Dedifferentiated amniotic fluid mesenchymal stem cell (primary cell): ENCODE measurements around the gene RADIL.
A peak's percentile ranks its signal among the peaks of the same experiment; 100 is the strongest.

Experiments used
- DNase-seq: peaks from one replicate; pipeline ENCODE4 v3.0.0-alpha.2; 2016; ENCODE audit errors: extremely low spot score

Gene RADIL

DNA sequence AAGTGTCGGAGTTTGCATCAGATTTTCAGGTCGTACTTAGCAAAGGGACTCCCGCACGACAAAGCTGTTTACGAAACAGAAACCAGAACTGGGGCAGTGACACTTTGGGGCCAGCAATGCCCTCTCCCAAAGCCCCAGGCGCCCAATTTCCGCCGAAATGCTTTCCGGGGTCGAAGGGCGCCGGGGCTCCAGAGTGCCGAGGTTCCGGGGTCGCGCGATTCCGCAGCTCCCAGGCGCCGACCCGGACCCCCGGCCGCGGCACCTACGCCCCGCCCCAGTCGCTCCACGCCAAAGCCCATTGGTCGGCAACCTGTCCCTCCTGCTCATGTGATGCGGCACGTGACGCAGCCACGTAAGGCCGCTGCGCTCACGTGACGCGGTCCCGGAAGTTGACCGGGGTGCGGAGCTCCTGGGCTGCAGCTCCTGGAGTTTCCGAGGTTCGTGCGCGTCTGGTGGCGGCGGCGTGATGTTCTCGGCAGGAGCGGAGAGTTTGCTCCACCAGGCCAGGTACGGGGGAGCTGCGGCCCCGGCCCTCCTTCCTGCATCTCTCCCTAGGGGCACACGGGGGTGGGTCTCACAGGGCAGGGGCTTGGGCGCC, 108.2 kb downstream of the RADIL start, which contains the start of gene AP5Z1:
Gene AP5Z1, plus strand, starts transcription at position 374 of the 598 bp plus-strand sequence. Its CDS starts 93 bp downstream, at position 467.
- peak; percentile 90 for DNase-seq

DNA sequence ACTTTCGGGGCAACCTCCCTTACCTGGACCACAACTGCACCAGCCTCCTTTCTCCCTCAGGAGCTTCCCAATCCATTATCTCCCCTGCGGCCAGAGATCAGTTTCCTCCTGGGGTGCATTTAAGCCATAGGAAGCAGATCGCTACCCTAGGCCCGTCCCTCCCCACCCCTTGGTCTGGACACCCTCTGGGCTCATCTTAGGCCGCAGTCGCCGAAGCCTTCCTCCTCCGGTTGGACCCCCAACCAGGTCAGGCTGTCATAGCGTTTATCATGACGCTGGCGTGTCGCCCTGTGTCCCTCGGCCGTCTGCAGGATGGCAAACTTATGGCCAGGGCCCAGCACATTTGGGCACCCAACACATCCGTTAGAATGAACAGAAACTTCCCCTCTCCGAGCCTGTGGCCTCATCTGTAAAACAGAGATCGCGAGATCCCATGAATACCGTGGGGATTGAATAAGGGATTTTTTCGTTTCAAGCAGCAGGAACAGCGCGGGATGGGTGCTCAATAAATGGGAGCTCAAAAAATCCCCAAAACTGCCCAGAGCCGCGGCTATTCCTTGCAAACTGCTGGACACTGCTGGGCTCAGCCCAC, 108.8 kb downstream of the RADIL start:
- peak; percentile 47 for DNase-seq

DNA sequence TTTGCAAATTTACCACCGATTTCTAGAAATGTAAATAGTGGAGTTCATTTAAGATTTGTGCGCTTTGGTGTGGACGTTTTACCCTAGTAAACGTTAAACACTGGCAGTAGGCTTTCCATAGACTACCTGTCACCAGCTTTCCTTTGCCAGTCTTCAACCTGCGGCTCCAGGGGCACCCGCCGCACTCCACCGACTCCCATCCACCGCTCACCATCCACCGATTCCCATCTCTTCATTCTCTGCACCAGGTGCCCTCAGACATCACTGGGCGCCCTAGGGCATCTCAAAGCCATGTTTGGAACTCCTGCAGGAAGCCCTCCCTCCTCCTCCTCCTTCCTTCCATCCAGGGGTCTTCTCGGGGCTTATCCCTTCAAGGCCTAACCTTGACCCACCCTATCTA, 109.5 kb downstream of the RADIL start:
- DNase-seq = no peak

DNA sequence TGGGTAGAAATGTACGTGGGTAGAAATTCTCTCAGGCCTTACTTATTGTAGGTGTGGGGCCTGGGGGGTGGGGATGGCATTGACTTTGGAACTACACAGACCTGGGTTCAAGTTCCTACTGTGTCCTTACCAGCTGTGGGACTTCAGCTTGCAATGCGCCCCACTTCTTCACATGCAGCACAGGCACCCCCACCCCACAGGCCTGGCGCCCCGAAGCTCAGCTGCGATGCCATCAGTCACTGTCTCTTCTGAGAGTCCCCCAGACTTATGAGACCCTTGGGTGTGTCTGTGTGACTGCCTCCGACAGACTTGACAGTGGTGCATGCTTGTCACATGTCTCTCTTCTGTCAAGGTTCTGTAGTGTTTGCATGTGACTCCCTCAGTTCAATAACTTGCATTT, 111.2 kb downstream of the RADIL start:
- DNase-seq = no peak

DNA sequence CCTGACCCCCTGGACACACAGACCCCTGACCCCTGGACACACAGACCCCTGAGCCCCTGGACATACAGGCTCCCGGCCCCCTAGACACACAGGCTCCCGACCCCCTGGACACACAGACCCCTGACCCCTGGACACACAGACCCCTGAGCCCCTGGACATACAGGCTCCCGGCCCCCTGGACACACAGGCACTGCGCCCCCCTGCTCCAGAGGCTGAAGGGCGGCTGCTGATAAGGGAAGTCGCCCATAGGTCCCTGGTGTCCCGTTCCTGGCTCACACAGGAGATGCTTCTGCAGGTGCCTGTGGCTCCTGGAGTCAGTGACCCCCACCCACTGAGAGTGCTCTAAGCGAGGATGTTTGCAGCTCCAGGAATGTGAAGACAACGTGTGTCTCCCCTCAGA, 111.8 kb downstream of the RADIL start:
- no peak for DNase-seq

DNA sequence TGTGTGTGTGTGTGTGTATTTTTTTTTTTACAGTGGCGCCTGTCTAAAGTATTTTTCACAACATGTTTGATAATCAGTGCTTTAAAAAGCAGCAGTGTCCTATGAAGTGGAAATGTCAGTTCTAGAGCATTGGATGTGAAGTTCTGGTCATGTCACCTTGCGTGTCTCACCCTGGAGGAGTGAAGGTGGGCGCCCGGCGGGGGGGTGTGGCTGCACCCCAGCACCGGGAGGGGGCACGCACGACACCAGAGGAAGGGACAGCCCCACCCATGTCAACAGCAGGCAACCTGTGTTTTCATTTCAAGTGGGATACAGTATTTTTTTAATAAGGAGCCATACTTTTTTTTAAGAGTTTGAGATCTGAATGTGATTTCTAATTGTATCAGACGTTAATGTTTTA, 112.6 kb downstream of the RADIL start:
- no peak for DNase-seq

DNA sequence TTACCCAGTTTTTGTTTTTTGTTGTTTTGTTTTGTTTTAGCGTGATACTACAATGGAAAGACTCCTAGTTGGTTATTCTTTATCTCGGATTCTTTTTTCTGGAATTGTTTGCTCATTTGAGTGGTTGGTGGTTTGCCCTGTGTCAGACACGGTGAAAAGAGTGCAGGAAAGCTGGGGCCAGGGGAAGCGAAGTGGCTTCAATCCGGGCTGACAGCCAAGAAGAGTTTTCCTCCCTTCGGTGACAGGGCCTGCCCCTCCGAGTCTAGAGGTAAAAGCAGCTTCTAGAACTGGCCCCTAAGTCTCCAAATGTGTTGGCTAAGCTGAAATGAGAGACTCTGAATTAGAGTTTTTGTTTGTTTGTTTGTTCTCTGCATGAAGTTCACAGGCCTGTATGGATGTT, 113.8 kb downstream of the RADIL start:
- DNase-seq = no peak

DNA sequence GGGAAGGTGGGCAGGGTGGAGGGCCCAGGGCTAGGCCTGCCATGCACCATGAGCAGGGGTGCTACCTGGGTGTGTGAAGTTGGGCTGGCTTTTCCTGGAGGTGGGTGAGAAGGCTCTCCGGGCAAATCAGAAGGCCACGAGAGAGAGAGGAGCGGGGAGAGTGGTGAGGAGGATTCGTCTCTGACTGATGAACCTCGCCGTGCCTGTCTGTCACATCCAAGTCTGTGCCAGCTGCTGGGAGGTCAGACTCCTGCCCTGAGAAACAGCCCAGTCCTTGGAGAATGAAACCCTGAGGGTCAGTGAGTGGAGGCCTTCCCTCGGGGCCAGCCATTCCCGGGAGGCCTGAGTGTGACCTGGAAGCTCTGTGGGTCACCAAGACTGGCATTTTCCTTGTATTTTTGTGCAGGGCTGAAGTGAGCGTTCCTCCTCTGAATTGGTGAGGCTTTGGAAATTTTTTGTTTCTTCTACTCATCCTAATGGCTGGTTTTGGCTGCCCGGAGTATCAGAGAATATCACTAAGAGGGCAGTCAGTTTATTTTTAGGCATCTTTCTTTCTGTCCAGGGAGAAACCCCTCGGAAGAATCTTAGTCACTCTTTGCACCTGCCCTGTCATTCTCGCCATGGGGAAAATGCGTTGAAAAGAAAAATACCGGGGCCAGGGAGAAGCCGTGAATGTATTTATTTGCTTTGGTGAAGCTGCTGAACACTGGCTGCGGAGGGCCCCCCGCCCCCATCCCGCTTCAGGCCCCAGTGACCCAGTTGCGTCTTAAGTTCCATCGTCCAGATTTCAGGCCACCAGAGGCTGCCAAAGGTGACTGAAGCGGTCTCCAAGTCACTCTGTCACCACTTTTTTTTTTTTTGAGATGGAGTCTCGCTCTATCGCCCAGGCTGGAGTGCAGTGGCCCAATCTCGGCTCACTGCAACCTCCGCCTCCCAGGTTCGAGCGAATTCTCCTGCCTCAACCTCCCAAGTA, 114.6 kb downstream of the RADIL start:
- no peak for DNase-seq

DNA sequence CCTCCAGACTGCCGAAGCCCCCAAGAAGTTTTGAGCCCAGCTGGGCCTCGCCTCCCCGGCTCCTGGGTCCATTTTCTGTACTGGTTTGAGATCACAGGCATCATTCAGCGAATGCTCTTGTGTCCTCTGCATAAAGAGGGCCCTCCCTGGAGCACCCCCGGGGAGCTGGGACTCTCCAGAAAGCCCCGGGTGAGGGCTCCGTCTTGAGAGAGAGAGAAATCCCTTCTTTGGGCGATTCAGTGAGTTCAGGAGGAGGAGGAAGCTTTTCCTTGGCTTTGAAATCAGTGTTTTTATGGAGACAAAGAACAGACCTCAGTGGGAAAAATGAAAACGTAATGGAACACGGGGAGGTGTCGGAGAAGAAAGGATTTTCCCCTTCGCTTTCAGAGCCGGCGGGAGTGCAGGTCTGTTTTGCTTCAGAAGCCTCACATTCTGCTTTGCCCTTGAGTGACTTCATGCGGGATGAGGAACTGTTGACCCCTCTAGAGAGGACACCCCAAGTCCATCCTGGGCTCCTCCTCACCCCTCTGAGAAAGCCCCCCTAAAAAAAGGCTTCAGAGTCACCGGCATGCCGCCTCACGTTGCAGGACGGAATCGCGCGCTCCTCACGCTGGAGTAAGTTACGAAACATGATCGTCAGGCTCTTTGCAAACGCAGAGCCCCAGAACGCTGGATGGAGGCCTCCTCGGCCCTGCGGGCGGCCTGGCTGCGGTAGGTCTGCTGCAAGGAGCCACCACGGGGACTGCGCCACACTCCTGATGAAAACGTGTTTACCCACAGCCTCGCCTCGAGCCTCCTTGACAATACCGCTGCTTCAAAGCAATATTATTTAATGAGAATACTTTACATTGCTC, 116.6 kb downstream of the RADIL start:
- no peak for DNase-seq

DNA sequence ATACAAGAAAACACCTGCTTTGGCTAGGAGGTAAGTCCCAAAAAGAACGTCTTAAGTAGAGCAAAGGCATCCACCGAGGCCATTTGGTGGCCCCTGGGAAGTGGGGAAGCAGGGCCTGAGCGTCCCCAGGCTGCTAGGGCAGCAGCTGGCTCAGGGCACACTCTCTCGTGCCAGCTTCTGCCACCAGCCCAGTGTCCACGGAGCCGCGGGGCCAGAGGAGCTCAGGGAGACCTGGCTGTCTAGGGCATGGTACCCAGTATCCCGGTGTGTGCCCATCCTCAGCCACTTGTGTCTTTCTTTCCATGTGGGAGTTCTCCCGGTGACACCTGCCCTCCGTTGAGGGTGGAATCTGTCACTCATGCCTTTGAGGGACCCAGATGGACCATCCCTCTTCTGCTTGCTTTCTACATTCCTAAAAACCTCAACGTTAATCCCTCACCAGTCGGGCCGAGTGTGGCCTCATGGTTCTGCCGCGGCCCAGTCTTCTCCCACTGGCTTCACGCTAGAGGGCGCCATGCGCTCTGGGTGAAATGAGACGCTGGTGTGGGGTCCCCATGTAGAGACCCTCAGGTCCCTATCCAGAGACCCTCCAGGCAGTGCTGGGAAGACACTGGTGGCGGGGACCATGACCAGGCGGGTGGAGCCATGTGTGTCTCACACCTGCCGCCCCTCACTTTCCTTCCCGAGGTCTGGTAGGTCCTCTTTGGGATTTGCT, 117.6 kb downstream of the RADIL start:
- no peak for DNase-seq

DNA sequence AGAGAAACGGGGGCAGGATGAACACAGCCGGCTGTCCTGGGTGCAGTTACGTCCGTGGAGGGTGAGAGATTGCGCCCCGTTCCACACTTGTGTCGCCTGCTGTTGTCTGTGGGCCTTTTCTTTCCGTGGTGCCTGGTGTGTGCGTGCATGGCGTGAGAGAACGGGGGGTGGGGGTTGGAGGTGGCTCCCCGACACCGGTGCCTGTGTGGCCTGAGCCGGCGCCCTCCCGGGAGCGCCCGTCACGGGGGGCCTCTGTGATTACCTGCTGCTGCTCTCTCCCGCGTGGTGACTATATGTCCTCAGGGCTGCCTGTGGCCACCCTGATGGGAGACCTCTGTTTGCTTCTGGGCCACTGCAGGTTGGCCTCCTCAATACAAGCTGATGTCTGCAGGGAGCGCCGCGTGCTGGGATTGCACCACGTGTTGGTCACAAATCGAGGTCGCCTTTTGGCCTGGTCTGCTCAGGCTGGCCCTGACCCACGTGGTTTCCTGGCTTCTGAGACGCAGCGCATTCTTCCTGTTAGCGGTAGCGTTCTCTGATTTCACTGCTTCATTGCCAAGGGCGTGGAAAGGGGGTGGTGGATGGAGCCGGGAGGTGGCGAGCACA, 119.0 kb downstream of the RADIL start:
- no peak for DNase-seq

DNA sequence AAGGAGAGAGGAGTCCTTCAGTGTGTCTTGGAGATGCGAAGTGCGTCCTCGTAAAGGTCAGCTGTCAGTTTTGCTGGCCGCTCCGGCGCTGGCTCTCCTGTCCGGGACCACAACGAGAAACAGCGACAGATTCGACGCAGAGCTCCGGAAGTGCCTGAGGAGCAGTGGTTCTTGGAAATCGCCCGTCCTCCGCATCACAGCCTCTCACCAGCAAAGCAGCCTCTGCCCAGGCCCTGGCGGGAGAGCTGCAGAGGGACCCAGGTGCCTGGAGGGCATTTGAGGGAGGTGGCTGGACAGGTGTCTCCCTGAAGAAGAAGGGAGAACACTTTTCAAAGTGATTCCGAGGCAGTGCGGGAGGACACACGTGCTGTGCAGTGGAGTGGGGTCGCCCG, 119.7 kb downstream of the RADIL start:
- no peak for DNase-seq

DNA sequence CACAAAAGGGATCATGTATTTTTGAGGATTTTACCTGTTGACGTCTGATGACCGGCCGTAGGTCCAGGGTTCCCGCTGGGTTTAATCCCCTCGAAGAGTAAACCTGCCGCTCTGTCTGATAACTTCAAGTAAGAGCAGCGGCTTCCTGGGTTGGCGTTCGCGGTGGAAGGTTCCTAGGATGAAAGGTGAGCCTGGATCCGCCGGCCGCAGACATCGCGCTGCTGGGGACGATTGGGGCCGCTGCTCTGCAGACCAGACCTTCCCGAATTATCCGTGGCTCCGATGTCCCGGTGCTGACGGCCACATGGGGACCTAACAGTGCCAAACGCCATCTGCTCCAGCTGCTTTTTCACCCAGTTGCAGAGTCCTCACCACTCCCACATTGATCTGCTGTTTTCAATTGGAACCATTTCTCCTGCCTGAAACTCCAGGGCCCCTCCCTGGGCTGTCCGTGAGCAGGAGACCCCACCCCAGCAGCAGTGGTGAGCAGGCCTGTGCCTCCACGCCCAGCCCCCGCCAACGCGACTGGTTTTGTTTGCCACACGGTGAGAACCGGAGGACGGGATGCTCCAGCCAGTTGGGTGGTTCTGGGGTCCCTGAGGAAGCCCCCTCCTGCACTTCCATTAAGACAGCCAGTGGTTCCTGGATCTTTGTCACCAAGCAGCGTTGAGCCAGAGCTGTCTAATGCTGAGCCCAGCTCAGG, 120.3 kb downstream of the RADIL start:
- no peak for DNase-seq

DNA sequence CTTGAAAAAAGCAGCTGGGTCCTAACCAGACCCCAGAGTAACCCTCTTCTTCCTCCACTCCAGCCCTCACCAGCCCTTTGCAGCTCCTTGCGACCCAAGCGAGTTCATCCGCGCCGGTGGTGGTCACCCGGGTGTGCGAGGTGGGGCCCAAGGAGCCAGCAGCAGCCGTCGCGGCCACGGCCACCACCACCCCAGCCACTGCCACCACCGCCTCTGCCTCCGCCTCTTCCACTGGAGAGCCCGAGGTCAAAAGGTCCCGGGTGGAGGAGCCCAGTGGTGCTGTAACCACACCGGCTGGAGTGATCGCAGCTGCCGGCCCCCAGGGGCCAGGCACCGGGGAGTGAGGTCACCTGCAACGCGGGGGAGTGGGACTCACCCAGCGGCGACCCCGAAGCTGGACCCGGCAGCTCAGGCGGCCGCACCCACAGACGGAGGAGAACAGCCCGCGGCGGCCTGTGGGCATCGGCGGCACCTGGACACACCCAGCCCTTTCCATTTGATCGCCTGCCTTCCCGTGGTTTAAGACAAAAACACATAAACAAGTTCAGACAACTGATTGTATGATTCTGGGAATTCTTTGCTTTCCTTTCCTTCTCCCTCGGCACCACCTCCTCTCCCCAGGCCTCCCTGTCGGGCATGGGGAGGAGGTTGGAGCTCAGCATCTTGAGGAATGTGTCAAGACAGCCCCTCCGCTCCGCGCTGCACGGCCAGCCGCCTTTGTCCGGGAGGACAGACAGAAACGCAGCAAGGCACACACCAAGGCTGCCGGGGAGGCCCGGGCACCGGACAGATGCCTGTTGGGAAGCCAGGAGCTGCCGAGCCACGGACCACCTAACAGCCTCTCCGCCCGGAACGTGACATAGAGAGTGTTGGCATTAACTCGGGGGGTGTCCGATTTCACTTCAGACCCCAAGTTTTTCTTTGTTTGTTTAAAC, 121.1 kb downstream of the RADIL start:
- no peak for DNase-seq

DNA sequence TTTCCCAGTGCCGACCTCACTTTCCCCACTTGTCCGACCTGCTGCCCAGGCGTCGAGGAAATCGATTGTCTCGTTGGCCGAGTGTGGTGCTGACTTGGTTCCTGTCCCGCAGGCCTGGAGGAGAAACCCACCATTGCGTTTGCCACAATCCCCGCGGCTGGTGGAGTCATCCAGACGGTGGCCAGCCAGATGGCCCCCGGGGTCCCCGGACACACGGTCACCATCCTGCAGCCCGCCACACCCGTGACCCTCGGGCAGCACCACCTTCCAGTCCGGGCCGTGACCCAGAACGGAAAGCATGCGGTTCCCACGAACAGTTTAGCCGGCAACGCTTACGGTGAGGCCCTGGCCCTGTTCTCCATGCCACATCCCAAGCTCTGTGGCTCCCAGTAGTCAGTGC, 122.6 kb downstream of the RADIL start:
- no peak for DNase-seq

DNA sequence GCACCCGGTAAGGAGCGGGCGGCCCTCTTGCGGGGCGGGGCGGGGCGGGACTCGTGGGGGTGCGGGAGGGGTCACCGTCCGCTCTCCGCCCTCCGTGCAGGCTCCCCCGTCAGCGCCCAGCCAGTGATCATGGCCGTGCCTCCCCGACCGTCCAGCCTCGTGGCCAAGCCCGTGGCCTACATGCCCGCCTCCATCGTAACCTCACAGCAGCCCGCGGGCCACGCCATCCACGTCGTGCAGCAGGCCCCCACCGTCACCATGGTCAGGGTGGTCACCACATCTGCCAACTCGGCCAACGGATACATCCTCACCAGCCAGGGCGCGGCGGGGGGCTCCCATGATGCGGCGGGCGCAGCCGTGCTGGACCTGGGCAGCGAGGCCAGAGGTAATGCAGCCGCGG, 124.3 kb downstream of the RADIL start:
- no peak for DNase-seq

DNA sequence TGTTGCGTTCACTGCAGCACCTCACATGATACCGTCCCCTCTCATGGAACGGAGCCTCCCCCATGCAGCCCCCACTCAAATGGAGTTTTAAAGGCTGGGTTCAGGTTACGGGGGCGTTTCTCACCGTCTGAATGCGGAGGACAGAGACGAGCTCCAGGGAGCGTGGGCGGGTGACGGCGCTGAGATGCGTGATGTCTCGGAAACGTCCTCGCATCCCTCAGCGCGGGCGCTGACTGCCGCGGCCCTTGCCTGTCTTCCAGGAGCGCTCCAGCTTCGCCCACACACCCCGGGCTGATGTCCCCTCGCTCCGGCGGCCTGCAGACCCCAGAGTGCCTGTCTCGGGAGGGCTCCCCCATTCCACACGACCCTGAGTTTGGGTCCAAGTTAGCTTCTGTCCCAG, 124.7 kb downstream of the RADIL start:
- no peak for DNase-seq

DNA sequence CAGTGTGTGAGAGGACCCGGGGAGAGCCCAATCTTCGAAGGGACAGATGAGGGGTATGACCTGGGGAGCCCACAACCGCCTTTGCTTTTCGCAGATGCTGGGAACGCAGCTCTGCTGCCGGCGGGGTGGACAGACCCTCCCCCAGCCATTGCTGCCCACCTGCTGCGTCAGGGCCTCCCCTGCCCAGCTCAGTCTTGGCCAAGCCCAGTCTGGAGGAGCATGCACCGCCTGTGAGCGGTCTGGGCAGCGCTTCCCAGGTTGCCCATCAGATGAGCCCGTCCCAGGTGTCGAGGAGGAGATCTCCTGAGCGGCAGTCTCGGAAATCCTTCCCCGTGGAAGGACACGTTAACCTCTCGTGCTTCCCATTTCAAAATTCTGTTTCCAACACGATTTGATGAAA, 125.4 kb downstream of the RADIL start:
- no peak for DNase-seq

DNA sequence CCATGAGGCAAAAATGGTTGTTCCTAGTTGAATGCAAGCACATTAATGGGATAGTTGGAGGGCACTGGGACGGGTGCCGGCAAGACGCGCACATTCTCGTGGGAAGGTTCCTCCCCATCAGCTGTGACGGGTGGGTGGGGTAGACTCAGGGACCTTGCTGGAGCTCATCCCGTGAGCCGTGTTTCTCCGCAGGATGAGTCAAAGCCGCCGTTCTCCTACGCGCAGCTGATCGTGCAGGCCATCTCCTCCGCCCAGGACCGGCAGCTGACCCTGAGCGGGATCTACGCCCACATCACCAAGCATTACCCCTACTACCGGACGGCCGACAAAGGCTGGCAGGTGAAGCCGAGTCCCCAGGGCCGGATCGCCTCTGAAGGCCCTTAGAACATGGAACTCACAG, 128.5 kb downstream of the RADIL start:
- DNase-seq = no peak
